Measurements from ENCODE around the gene CEP43. TPM values are rescaled to one million over a fixed set of nuclear protein-coding genes. Genes with fewer than 3 reads are reported as not detected.

The CEP43 gene
- total RNA-seq, 1 donor, result 12.6 TPM

DNA sequence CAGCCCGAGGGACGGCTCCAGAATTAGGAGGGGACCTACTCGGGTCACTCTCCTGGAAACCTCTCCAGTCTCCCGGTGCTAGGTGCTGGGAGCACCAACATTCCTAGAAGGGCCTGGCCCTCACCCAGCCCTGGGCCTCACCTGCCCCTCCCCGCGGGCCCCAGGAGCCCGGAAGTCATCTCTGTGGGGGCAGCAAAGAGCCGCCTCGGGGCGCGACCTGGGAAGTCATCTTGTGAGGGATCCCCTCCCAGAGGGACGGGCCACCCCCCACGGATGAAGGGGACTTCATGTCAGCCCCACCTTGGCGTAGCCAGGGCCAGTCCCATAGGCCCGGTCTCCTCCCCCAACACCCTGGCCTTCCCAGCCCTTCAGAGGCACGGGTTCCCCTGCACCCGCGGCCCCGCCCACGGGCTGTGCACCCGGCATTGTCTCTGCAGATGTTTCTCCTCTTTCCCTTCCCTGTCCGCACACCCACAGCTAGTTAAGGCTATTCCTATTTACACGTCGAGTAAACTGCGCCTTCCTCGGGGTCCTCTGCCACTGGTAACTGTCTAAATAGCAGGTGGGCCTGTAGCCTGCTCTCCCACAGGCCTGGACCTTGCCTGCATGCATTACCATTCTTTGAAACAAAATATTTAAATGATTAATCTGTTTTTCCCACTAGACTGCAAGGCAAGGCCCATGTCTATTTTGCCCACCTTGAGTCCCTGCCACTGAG is 42.0 kb upstream of the CEP43 start:
- Histone ChIP-seq H3K4me3 (ENCODE audit: low read length) (peak overlapping the region; percentile 95), H3K9me3 (ENCODE audit: low read depth, low read length) (no peaks in the 10 kb centered on the region), H3K4me1 (ENCODE audit: insufficient read depth, low read length) (peaks cover 70% of the 10 kb centered on the region), H3K27me3 (ENCODE audit: insufficient read depth, low read length) (no peaks in the 10 kb centered on the region)

DNA sequence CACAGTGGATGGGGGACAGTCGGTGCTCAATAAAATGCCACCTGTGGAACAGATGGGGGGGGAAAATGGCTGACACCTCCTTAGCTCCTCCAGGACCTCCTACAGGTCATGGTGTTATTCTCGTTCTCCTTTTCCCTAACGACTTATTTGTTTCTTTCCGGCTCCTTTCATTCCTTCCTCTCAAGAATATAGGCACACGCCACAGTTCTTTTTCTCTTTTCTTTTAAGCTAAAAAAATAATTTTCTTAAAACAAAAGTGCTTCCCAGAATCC is 41.5 kb upstream of the CEP43 start:
- H3K4me3 ChIP-seq (ENCODE audit: low read length), result peak overlapping the region; percentile 95
- H3K27me3 ChIP-seq (ENCODE audit: insufficient read depth, low read length), result no peaks in the 10 kb centered on the region
- peaks cover 66% of the 10 kb centered on the region for H3K4me1 ChIP-seq (ENCODE audit: insufficient read depth, low read length)
- H3K9me3 ChIP-seq (ENCODE audit: low read depth, low read length), result no peaks in the 10 kb centered on the region

DNA sequence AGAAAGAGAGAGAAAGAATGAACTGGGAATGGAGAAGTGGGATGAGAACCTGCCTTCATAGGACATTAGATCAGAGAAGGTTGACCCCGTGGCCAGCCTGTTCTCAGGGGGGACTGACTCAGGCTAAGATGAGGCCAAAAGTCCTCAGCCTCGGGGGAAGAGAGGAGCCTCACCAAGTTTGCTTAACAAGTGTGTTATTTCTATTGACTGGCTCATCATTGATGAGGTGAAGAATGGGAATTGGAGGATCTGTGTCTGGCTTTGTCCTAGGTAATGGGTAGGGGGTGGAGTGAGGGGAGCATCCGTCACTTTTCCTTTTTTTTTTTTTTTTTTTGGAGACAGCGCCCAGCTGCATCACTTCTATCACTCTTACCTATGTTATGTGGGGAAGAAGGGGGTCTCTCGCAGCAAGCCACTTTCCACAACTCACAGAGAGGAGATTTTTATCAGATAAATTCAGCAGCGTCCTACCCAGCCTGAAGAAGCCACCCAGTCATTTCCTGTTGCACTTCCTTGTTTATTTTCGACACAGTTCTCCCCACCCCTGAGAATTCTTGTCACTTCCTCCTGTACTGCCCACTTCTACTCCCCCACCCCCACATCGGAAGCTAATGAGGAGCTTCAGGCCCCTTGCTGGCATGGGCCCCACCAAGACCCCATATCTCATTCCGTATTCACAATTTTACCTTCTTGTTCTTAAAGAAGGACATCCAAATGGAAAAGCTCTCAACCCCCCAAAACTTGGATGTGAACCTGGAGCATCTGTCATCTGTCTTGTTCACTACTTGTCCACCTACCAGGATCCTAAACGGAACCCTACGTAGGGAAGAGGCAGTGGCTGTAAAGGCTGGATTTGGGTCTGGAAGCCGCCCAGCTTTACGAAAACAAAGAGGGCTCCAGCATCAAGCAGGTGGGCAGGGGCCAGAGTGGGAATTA is 40.0 kb upstream of the CEP43 start:
- no peaks in the 10 kb centered on the region for H3K9me3 ChIP-seq (ENCODE audit: low read depth, low read length)
- H3K4me3 ChIP-seq (ENCODE audit: low read length), result no peak overlapping the region
- H3K27me3 ChIP-seq (ENCODE audit: insufficient read depth, low read length), result no peaks in the 10 kb centered on the region
- H3K4me1 ChIP-seq (ENCODE audit: insufficient read depth, low read length), result peaks cover 51% of the 10 kb centered on the region

DNA sequence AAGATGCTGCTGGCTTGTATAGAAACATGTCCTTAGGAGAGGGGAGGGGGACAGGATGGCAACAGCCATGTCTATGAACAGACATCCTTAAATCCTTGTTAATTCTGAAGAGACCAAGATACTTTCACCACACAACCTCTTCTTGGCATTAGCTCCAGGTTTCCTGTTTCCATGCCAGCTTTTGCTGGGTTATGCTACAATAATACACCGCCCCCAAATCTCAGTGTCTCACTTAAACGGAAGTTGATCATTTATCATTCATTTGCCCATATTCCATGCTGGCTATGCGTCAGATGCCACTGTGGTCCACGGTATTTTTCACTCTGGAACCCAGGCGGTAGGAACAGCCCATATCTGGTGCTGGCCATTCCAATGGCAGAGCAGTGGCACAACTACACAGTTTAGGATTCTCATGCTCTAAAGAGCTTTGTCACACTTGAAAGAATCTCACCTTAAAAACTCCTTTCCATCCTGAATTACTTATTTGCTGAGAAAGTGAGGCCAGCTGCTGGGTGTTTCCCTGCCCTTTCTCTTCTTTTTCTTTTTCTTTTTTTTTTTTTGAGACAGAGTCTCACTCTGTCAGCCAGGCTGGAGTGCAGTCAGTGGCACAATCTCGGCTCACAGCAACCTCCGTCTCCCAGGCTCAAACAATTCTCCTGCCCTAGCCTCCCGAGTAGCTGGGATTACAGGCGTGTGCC is 39.1 kb upstream of the CEP43 start:
- Histone ChIP-seq H3K4me3 (ENCODE audit: low read length) (no peak overlapping the region), H3K4me1 (ENCODE audit: insufficient read depth, low read length) (peaks cover 42% of the 10 kb centered on the region), H3K27me3 (ENCODE audit: insufficient read depth, low read length) (no peaks in the 10 kb centered on the region), H3K9me3 (ENCODE audit: low read depth, low read length) (no peaks in the 10 kb centered on the region)

DNA sequence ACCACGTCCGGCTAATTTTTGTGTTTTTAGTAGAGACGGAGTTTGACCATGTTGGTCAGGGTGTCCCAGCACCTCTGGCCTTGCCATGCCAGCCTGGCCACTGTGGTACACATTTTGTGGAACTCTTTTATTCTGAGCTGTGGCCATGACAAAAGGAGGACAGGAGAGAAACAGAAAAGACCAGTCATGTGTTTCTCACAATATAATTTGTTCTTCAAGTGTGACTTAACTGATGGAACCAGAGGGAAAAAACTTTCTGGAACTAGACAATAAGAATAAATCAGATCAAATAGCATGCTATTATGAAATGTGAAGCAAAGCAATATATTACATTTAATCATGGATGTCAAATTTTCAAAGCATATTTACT is 38.6 kb upstream of the CEP43 start:
- Histone ChIP-seq H3K4me1 (ENCODE audit: insufficient read depth, low read length) (peaks cover 40% of the 10 kb centered on the region), H3K9me3 (ENCODE audit: low read depth, low read length) (no peaks in the 10 kb centered on the region), H3K27me3 (ENCODE audit: insufficient read depth, low read length) (no peaks in the 10 kb centered on the region), H3K4me3 (ENCODE audit: low read length) (no peak overlapping the region)

DNA sequence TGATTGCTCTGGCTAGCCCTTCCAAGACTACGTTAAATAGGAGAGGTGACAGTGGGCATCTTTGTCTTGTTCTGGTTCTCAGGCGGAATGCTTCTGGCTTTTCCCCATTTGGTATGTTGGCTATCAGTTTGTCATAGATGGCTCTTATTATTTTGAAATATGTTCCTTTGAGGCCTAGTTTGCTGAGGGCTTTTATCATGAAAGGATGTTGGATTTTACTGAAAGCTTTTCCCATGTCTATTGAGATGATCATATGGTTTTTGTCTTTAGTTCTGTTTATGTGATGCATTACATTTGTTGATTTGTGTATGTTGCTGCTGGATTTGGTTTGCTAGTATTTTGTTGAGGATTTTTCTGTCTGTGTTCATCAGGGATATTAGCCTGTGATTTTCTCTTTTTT is 32.9 kb upstream of the CEP43 start:
- Histone ChIP-seq H3K4me1 (ENCODE audit: insufficient read depth, low read length) (peaks cover 20% of the 10 kb centered on the region), H3K9me3 (ENCODE audit: low read depth, low read length) (no peaks in the 10 kb centered on the region), H3K4me3 (ENCODE audit: low read length) (no peak overlapping the region), H3K27me3 (ENCODE audit: insufficient read depth, low read length) (no peaks in the 10 kb centered on the region)

DNA sequence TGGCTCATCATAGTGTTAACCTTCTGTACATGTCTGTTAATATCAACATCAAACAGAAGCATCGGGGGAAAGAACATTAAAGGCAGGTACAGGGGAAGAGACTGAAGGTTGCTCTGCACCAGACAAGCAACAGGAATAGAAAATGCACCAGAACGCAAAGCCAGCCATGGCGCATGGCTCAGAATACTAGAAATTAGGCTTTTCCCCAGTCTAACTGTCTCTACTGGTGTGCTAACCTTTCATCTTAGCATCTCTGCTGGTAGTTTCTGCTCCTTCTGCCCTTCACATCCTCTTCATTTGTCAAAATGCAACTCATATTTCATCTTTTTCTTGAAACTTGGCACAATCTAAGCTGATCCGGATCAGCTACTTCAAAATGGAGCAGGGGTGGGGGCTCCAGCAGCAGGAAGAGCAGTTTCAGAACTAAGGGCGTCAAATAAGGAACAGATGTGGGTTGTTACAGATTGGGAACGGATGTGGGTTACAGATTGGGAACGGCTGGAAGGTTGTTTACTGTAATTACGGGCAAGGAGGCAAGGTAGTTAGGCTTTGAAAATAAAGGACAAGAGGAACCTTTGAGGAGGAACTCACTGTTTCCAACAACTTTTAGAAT is 29.7 kb upstream of the CEP43 start:
- Histone ChIP-seq H3K9me3 (ENCODE audit: low read depth, low read length) (no peaks in the 10 kb centered on the region), H3K4me1 (ENCODE audit: insufficient read depth, low read length) (peaks cover 20% of the 10 kb centered on the region), H3K4me3 (ENCODE audit: low read length) (no peak overlapping the region), H3K27me3 (ENCODE audit: insufficient read depth, low read length) (no peaks in the 10 kb centered on the region)

DNA sequence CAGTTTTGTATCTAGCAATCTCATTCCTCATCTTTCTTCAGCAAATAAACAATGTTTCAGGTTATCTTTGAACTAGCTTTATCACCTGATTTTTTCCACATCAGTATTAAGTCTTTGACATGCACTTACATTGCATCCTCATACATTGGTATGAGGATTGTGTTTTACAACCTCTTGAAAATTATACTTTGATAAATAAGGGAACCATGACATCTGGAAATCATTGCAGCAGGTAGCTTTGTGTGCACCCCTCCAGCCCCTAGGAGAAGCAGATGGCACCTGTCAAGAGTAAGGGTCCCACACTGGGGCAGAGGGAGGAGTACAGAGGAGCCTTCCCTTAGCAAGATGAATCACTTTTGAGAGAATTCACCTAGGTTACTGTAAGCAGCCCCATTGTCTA is 29.1 kb upstream of the CEP43 start:
- H3K4me3 ChIP-seq (ENCODE audit: low read length), result no peak overlapping the region
- no peaks in the 10 kb centered on the region for H3K9me3 ChIP-seq (ENCODE audit: low read depth, low read length)
- H3K27me3 ChIP-seq (ENCODE audit: insufficient read depth, low read length), result no peaks in the 10 kb centered on the region
- H3K4me1 ChIP-seq (ENCODE audit: insufficient read depth, low read length), result peaks cover 20% of the 10 kb centered on the region

DNA sequence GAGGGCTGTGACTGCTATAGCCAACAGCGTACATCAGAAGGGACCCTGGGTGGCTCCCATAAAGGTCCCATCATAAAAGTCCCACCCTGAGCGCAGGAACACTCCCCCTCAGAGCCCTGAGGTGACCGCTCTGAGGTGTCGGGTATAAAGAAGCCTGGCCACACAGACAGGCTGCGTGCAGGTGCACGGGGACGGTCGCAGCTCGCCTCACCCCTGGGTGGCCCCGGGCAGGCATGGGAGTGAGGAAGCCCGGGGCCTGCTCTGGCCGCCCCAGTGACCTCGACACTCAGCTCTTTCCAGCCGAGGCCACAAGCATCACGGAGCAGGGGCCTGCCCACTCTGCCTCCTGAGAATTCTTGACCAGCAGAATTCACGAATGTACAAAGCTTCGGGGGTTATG is 28.4 kb upstream of the CEP43 start:
- H3K4me3 ChIP-seq (ENCODE audit: low read length), result no peak overlapping the region
- H3K27me3 ChIP-seq (ENCODE audit: insufficient read depth, low read length), result no peaks in the 10 kb centered on the region
- no peaks in the 10 kb centered on the region for H3K9me3 ChIP-seq (ENCODE audit: low read depth, low read length)
- H3K4me1 ChIP-seq (ENCODE audit: insufficient read depth, low read length), result peaks cover 20% of the 10 kb centered on the region

DNA sequence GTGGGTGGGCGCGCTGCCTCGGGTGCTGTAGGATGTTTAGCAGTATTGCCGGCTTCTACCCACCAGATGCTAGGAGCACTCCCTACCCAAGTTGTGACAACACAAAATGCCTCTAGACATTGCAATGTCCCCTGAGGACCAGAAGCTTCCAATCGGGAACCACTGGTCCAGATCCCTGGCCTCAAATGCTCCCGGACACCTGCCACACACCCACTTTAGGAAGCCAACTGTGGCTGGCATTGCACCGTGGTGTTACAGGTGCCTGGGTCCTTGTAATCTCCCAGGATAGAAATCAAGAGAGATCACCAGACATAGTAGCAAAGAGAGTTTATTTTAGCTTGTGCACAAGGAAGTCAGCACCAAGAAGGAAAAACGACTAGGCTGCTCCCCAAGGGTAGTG is 27.9 kb upstream of the CEP43 start:
- Histone ChIP-seq H3K27me3 (ENCODE audit: insufficient read depth, low read length) (no peaks in the 10 kb centered on the region), H3K9me3 (ENCODE audit: low read depth, low read length) (no peaks in the 10 kb centered on the region), H3K4me1 (ENCODE audit: insufficient read depth, low read length) (peaks cover 20% of the 10 kb centered on the region), H3K4me3 (ENCODE audit: low read length) (no peak overlapping the region)

DNA sequence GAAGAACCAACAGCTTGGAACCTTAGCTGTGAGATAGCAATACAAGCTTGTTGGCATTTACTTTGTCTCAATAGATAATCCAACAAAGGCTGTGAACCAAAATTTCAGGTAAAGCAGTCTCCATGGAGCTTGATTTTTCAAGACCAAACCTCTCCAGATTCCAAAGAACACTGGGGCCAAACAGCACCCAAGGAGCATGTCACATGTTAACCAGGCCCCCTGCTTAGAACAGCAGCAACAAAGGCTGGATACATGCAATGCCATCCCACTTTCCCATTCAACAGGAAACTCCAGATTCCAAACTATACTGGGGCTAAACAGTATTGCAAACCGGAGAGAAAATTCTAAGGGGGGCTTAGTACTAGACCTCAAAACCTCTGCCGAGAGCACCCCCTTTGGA is 27.1 kb upstream of the CEP43 start:
- Histone ChIP-seq H3K4me3 (ENCODE audit: low read length) (no peak overlapping the region), H3K27me3 (ENCODE audit: insufficient read depth, low read length) (no peaks in the 10 kb centered on the region), H3K4me1 (ENCODE audit: insufficient read depth, low read length) (peaks cover 20% of the 10 kb centered on the region), H3K9me3 (ENCODE audit: low read depth, low read length) (no peaks in the 10 kb centered on the region)

DNA sequence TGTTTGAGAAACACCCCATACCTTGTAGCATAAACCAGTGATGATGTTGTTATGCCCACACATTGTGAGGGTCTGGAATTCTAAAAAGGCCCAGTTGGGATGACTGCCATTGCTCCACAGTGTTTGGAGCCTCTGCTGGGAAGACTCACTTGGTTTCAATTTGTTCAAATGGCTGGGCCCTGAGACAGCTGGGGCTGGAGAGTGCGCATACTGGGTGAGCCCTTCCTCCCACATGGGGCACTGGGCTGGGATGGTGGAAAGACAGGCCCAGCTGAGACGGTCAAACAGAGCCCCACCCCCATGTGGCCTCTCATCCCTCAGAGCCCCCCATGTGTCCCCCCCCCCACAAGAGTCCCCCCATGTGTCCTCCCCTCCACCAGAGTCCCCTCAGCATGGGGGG is 22.6 kb upstream of the CEP43 start:
- no peak overlapping the region for H3K4me3 ChIP-seq (ENCODE audit: low read length)
- H3K27me3 ChIP-seq (ENCODE audit: insufficient read depth, low read length), result no peaks in the 10 kb centered on the region
- no peaks in the 10 kb centered on the region for H3K9me3 ChIP-seq (ENCODE audit: low read depth, low read length)
- H3K4me1 ChIP-seq (ENCODE audit: insufficient read depth, low read length), result no peaks in the 10 kb centered on the region

DNA sequence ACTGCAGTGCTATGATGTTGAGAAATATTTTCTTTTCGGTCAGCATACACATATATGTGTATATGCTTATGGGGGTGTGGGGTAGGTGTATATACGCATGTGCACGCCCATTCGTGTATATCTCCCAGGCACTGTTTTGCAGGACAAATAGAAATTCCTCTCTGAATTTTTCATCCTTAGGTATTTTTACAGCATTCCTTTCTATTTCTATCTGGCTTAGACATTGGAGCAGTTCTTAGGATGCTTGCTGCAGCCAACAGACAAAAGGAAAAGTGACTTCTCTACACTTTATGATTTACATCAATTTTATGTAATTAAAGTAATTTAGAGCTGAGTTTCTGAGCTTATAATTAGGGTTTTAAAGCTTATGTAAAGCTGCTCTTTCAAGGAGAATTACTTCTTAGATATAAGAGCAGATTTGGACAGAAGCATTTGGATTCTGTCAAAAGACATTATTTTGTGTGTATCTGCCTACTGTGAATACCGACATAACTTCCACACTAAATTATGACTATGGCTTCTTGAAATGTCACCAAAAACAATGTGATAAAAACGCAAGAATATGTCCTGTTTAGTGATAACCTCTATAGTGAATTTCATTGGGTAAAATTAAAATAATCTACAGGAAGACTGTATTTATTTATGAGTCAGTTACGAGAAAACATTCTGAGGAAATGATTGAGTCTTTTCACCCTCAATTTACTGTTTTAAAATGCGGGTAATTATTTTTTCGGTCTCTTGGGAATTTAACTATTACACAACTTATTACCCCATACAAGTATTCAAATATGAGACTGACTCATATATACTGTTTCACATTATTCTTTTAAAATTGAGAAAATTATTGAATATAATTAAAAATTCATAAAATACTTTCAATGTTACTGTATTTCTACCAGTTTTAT is 21.3 kb upstream of the CEP43 start:
- Histone ChIP-seq H3K27me3 (ENCODE audit: insufficient read depth, low read length) (no peaks in the 10 kb centered on the region), H3K4me3 (ENCODE audit: low read length) (no peak overlapping the region), H3K9me3 (ENCODE audit: low read depth, low read length) (no peaks in the 10 kb centered on the region), H3K4me1 (ENCODE audit: insufficient read depth, low read length) (no peaks in the 10 kb centered on the region)

DNA sequence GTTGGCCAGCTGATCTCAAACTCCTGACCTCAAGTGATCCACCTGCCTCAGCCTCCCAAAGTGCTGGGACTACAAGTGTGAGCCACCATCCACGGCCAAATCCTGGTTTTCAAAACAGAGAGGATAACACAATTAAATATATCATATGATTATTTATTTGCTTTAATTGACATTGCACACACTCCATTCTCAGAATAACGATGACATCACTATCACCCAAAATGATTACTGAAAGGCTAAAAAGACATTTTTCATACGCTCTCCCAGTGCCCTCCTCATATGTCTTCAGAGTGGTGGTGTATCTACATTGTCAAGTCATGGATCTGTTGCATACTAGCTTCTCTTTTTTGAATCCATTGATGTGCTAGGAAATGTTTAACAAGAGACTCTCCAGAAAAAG is 18.5 kb upstream of the CEP43 start:
- Histone ChIP-seq H3K27me3 (ENCODE audit: insufficient read depth, low read length) (no peaks in the 10 kb centered on the region), H3K9me3 (ENCODE audit: low read depth, low read length) (no peaks in the 10 kb centered on the region), H3K4me1 (ENCODE audit: insufficient read depth, low read length) (no peaks in the 10 kb centered on the region), H3K4me3 (ENCODE audit: low read length) (no peak overlapping the region)
